ENCODE measurements around the gene SH3RF1.

GRCh38 chr4:169132561-169133305 is 138.0 kb downstream of the SH3RF1 start:
- TF ChIP-seq EZH2 (IDR thresholded peaks at IDR 0.05; ENCODE audit: low read depth, low read length, severe bottlenecking) (no peak), ZNF274 (IDR thresholded peaks at IDR 0.05; ENCODE audit: borderline replicate concordance, extremely low read depth, low read length) (no peak)
- TF ChIP-seq, protein P1, sequence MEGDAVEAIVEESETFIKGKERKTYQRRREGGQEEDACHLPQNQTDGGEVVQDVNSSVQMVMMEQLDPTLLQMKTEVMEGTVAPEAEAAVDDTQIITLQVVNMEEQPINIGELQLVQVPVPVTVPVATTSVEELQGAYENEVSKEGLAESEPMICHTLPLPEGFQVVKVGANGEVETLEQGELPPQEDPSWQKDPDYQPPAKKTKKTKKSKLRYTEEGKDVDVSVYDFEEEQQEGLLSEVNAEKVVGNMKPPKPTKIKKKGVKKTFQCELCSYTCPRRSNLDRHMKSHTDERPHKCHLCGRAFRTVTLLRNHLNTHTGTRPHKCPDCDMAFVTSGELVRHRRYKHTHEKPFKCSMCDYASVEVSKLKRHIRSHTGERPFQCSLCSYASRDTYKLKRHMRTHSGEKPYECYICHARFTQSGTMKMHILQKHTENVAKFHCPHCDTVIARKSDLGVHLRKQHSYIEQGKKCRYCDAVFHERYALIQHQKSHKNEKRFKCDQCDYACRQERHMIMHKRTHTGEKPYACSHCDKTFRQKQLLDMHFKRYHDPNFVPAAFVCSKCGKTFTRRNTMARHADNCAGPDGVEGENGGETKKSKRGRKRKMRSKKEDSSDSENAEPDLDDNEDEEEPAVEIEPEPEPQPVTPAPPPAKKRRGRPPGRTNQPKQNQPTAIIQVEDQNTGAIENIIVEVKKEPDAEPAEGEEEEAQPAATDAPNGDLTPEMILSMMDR (IDR thresholded peaks at IDR 0.05; ENCODE audit: control extremely low read depth in 1 of 3, insufficient read depth in 1 of 3, low read depth in 1 of 3, low read length in 3 of 3): no peak
